ENCODE results near the gene WFDC10A. TPM values are rescaled to one million over a fixed set of nuclear protein-coding genes. Genes with fewer than 3 reads are reported as not detected.
"Not testable (repeated sequence)": the region's sequence is repeated elsewhere in the genome, so short reads cannot be mapped to it uniquely, and the experiment has no call there.

The WFDC10A gene
- total RNA-seq, 2 donors from 2014 or later: not detected

- Histone ChIP-seq H3K4me1 (no peaks in the 10 kb centered on the region), H3K36me3 (replicated peaks in 1 of 2; ENCODE audit: insufficient read depth in 1 of 2, low read depth in 2 of 2) (no peaks in the 10 kb centered on the region), H3K4me3 (no peak overlapping the region), H3K27ac (no peak overlapping the region), H3K27me3 (no peaks in the 10 kb centered on the region), H3K9me3 (no peaks in the 10 kb centered on the region)
- TF ChIP-seq CTCF (IDR thresholded peaks at IDR 0.05) (no peak), POLR2A (IDR thresholded peaks at IDR 0.05) (no peak)
- no peak for ATAC-seq
- DNase-seq: no peak
- intact Hi-C loops (cut with DNase I): no loop called here
These were observed 832 bp downstream of the WFDC10A start for GRCh38 chr20:45630371-45630770.

- Histone ChIP-seq H3K4me1 (no peaks in the 10 kb centered on the region), H3K9me3 (no peaks in the 10 kb centered on the region), H3K27me3 (no peaks in the 10 kb centered on the region), H3K4me3 (no peak within 1 kb of the TSS), H3K36me3 (replicated peaks in 1 of 2; ENCODE audit: insufficient read depth in 1 of 2, low read depth in 2 of 2) (no peaks in the 10 kb centered on the region), H3K27ac (no peak within 1 kb of the TSS)
- no peak for TF ChIP-seq POLR2A (IDR thresholded peaks at IDR 0.05)
- no peak for TF ChIP-seq CTCF (IDR thresholded peaks at IDR 0.05)
- intact Hi-C loops (cut with DNase I): no loop called here
- DNase-seq: no peak
- ATAC-seq: no peak
- 65 to 68% methylated on average over 4 of the region's 4 CpGs for WGBS, 2 donors
These were observed 1.6 kb downstream of the WFDC10A start, which contains the start of gene WFDC9 for GRCh38 chr20:45631184-45631583. TSS of gene WFDC9 (minus strand) at chr20:45631284. CDS start at chr20:45610181, 21,103 bp downstream.

GRCh38 chr20:45636513-45636912, 7.0 kb downstream of the WFDC10A start:
- no peak for TF ChIP-seq CTCF (IDR thresholded peaks at IDR 0.05)
- no peak for TF ChIP-seq POLR2A (IDR thresholded peaks at IDR 0.05)
- Histone ChIP-seq H3K36me3 (replicated peaks in 1 of 2; ENCODE audit: insufficient read depth in 1 of 2, low read depth in 2 of 2) (no peaks in the 10 kb centered on the region), H3K4me3 (no peak overlapping the region), H3K27me3 (no peaks in the 10 kb centered on the region), H3K27ac (no peak overlapping the region), H3K9me3 (no peaks in the 10 kb centered on the region), H3K4me1 (no peaks in the 10 kb centered on the region)
- DNase-seq: no peak
- intact Hi-C loops (cut with DNase I): no loop called here
- no peak for ATAC-seq
- 68 to 93% methylated on average over 1 of the region's 1 CpG for WGBS, 2 donors

- no peaks in the 10 kb centered on the region for H3K36me3 ChIP-seq (replicated peaks in 1 of 2; ENCODE audit: insufficient read depth in 1 of 2, low read depth in 2 of 2)
- no peaks in the 10 kb centered on the region for H3K9me3 ChIP-seq
- TF ChIP-seq POLR2A (IDR thresholded peaks at IDR 0.05) (no peak), CTCF (IDR thresholded peaks at IDR 0.05) (no peak)
- intact Hi-C loops (cut with DNase I): no loop called here
- WGBS, 2 donors: 70 to 79% methylated on average over 5 of the region's 5 CpGs
- no peak overlapping the region for H3K27ac ChIP-seq
- no peaks in the 10 kb centered on the region for H3K4me1 ChIP-seq
- no peak for ATAC-seq
- no peak overlapping the region for H3K4me3 ChIP-seq
- H3K27me3 ChIP-seq: no peaks in the 10 kb centered on the region
- DNase-seq: no peak
These were observed 10.1 kb downstream of the WFDC10A start for GRCh38 chr20:45639687-45640086.

- H3K27me3 ChIP-seq; H3K36me3 ChIP-seq (replicated peaks in 1 of 2; ENCODE audit: insufficient read depth in 1 of 2, low read depth in 2 of 2); H3K9me3 ChIP-seq; intact Hi-C loops (cut with DNase I); H3K4me1 ChIP-seq; ATAC-seq; H3K27ac ChIP-seq; DNase-seq; H3K4me3 ChIP-seq: not testable (repeated sequence)
- 89 to 93% methylated on average over 24 of the region's 24 CpGs for WGBS, 2 donors
These were observed 11.5 kb downstream of the WFDC10A start for GRCh38 chr20:45641076-45641475.

GRCh38 chr20:45645869-45646268, 16.3 kb downstream of the WFDC10A start:
- H3K36me3 ChIP-seq (replicated peaks in 1 of 2; ENCODE audit: insufficient read depth in 1 of 2, low read depth in 2 of 2); H3K27ac ChIP-seq; ATAC-seq; DNase-seq; H3K27me3 ChIP-seq; H3K9me3 ChIP-seq; intact Hi-C loops (cut with DNase I); H3K4me3 ChIP-seq; H3K4me1 ChIP-seq: not testable (repeated sequence)
- WGBS, 2 donors: 88 to 97% methylated on average over 6 of the region's 28 CpGs

Measured in body of pancreas (tissue), 4 donors.